UCSD-AML1 (cell line): ENCODE results near the gene ANAPC1.
"Not testable (repeated sequence)": the region's sequence is repeated elsewhere in the genome, so short reads cannot be mapped to it uniquely, and the experiment has no call there.

Experiments used
- DNase-seq: peaks from one replicate; lab custom pipeline; 2025; ENCODE audit not compliant: unreplicated experiment; lab: John Stamatoyannopoulos, UW

Gene ANAPC1

GRCh38 chr2:111747410-111748115 lies 136.4 kb downstream of the ANAPC1 start:
- not testable (repeated sequence) for DNase-seq

- DNase-seq: not testable (repeated sequence)
Measured at GRCh38 chr2:111744751-111745150, 139.2 kb downstream of the ANAPC1 start.

GRCh38 chr2:111741517-111741916 lies 142.5 kb downstream of the ANAPC1 start:
- DNase-seq: not testable (repeated sequence)

GRCh38 chr2:111735838-111736721 lies 147.9 kb downstream of the ANAPC1 start:
- not testable (repeated sequence) for DNase-seq

GRCh38 chr2:111735420-111735819 lies 148.6 kb downstream of the ANAPC1 start:
- DNase-seq: not testable (repeated sequence)

GRCh38 chr2:111729812-111730458 lies 154.1 kb downstream of the ANAPC1 start:
- not testable (repeated sequence) for DNase-seq

GRCh38 chr2:111727611-111728110 lies 156.3 kb downstream of the ANAPC1 start:
- DNase-seq: not testable (repeated sequence)

- not testable (repeated sequence) for DNase-seq
Measured at GRCh38 chr2:111725742-111726141, 158.3 kb downstream of the ANAPC1 start.

- DNase-seq: not testable (repeated sequence)
Measured at GRCh38 chr2:111719610-111720009, 164.4 kb downstream of the ANAPC1 start.
